ENCODE measurements around the gene DYNC2I2. TPM values are rescaled to one million over a fixed set of nuclear protein-coding genes. Genes with fewer than 3 reads are reported as not detected.

Gene DYNC2I2
- total RNA-seq, 1 experiment from 2014 or later = 53.2 TPM

DNA sequence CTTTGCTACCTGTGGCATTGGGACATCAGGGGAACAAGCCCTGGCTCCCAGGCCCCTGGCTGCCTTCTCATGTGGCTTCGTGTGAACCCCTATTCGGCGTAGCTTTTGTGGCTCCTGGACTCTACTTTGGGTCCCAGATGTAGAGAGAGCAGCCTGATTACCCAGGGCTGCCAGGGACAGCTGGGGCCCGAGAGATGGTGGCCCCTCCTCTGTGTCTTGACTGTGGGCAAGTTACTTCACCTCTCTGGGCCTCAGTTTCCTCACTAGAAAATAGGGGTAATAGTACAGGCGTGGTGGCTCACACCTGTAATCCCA, 47.7 kb upstream of the DYNC2I2 start:
- no TSS peak for BruUV-seq (replicated peaks)
- no peaks in the 10 kb centered on the region for H3K4me1 Mint-ChIP-seq (ENCODE audit: low read depth, unreplicated experiment)
- CTCF ChIA-PET = no interaction called here

DNA sequence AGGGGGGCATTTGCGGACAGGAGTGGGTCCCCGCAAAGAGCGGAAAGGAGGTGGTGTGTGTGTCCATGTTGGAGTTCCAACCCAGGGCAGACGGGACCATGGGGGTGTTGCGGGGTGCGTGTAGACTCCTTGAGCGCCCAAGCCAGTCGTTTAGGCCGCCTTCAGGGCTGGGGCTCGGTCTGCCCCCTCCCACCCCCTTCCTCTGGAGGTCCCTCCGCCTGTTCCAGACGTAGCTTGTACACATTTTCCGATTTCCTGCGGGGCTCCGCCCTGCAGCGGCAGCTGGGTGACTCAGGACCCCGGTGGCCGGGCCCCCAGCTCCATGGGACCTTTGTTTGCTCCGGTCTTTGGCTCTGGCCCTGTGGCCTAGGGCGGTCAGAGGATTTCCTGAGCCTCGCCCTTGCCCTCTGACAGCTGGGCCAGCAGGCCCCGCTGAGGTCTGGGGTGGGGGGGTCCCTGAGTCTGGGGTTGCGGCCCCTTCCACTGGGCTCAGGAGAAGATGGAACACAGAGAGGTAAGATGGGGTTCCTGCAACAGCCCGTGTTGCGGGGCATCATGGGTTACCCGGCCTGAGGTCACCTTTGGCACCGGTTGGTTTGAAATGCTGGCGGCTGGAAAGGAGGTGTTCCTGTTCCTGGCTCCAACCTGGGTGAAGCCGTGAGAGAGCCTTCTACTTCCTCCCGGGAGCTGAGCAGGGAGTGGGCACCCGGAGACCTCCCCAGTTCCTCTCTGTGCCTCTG, 47.1 kb upstream of the DYNC2I2 start:
- BruUV-seq (replicated peaks) = no TSS peak
- H3K27me3 Mint-ChIP-seq (ENCODE audit: unreplicated experiment) = no peaks in the 10 kb centered on the region
- TF ChIP-seq, protein P1, sequence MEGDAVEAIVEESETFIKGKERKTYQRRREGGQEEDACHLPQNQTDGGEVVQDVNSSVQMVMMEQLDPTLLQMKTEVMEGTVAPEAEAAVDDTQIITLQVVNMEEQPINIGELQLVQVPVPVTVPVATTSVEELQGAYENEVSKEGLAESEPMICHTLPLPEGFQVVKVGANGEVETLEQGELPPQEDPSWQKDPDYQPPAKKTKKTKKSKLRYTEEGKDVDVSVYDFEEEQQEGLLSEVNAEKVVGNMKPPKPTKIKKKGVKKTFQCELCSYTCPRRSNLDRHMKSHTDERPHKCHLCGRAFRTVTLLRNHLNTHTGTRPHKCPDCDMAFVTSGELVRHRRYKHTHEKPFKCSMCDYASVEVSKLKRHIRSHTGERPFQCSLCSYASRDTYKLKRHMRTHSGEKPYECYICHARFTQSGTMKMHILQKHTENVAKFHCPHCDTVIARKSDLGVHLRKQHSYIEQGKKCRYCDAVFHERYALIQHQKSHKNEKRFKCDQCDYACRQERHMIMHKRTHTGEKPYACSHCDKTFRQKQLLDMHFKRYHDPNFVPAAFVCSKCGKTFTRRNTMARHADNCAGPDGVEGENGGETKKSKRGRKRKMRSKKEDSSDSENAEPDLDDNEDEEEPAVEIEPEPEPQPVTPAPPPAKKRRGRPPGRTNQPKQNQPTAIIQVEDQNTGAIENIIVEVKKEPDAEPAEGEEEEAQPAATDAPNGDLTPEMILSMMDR (IDR thresholded peaks at IDR 0.05; ENCODE audit: unreplicated experiment) = no peak
- H3K27ac Mint-ChIP-seq (ENCODE audit: unreplicated experiment) = no peak overlapping the region
- H3K36me3 Mint-ChIP-seq (ENCODE audit: insufficient read depth, unreplicated experiment) = peaks cover 16% of the 10 kb centered on the region
- no peak for DNase-seq
- peak overlapping the region; percentile 75 for H3K4me3 Mint-ChIP-seq (ENCODE audit: low read depth, unreplicated experiment)
- CTCF ChIA-PET = no interaction called here
- intact Hi-C loops (cut with micrococcal nuclease; ENCODE audit: unreplicated experiment) = no loop called here
- H3K9me3 Mint-ChIP-seq (ENCODE audit: low read depth, unreplicated experiment) = no peaks in the 10 kb centered on the region
- no peaks in the 10 kb centered on the region for H3K4me1 Mint-ChIP-seq (ENCODE audit: low read depth, unreplicated experiment)

More for the DNA sequence above, 47.7 kb upstream of the DYNC2I2 start:
- intact Hi-C loops (cut with micrococcal nuclease; ENCODE audit: unreplicated experiment) = no loop called here
- Mint-ChIP-seq H3K36me3 (ENCODE audit: insufficient read depth, unreplicated experiment) (peaks cover 16% of the 10 kb centered on the region), H3K9me3 (ENCODE audit: low read depth, unreplicated experiment) (no peaks in the 10 kb centered on the region), H3K27me3 (ENCODE audit: unreplicated experiment) (no peaks in the 10 kb centered on the region), H3K4me3 (ENCODE audit: low read depth, unreplicated experiment) (no peak overlapping the region), H3K27ac (ENCODE audit: unreplicated experiment) (no peak overlapping the region)
- TF ChIP-seq, protein P1 (IDR thresholded peaks at IDR 0.05; ENCODE audit: unreplicated experiment) = no peak
- no peak for DNase-seq

DNA sequence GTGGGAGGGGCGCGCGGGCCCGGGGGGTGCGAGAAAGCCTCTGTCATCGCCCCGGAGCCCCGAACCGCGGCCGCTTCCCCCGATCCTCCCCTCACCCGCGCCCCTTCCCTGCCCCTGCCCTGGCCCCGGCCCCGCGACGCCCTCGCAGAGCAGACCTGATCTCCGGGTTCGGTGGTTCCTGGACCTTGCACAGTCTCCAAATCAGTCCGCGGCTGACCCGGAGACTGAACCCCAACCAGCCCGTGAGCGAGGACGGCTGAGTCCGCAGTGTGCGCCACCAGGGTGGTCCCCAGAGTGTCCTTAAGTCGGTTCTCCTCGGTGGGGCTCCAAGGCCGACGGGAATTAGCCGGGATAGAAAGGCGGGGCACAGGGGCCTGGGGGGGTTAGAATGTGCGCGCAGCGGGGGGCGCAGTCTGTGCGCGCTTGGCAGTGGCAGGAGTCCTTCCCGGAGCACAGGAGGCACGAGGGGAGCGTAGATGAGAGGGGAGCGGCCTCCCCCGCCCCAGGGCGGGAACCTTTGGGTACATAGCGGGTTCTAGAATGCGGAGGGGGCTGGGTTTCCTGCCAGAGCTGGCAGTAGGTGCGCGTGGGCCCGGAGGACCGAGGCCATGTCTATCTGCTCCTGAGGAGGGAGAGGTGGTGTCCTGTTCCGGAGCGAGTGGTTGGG, 46.4 kb upstream of the DYNC2I2 start:
- intact Hi-C loops (cut with micrococcal nuclease; ENCODE audit: unreplicated experiment) = no loop called here
- Mint-ChIP-seq H3K4me1 (ENCODE audit: low read depth, unreplicated experiment) (no peaks in the 10 kb centered on the region), H3K36me3 (ENCODE audit: insufficient read depth, unreplicated experiment) (peaks cover 16% of the 10 kb centered on the region), H3K27me3 (ENCODE audit: unreplicated experiment) (no peaks in the 10 kb centered on the region), H3K27ac (ENCODE audit: unreplicated experiment) (no peak overlapping the region), H3K4me3 (ENCODE audit: low read depth, unreplicated experiment) (peak overlapping the region; percentile 75), H3K9me3 (ENCODE audit: low read depth, unreplicated experiment) (no peaks in the 10 kb centered on the region)
- no TSS peak for BruUV-seq (replicated peaks)
- TF ChIP-seq, protein P1 (IDR thresholded peaks at IDR 0.05; ENCODE audit: unreplicated experiment) = no peak
- CTCF ChIA-PET = no interaction called here
- DNase-seq = no peak

DNA sequence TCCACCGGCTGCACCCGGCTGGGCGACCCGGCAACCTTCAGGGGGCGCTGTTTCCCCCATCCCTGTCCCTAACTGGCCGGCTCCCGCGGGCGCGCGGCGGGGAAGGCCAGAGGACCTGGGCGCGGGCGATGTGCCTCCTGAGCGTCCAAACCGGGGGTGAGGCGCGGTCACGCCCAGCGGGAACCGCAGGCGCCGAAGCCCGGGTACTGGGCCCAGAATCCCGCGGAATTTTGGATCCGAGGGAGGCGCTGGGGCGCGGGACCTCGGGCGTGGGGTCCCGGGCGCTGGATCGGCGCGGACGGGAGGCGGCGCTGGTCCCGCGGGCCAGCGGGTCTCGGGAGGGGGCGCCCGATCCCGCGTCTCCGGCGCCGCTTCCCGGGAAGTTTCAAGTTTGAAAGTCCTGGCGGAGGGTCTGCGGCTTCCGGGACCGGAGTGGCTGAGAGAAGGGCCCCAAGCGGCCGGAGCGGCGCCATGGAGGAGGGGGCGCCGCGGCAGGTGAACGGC, 45.9 kb upstream of the DYNC2I2 start, which contains the start of gene PKN3:
Gene PKN3 (plus strand): TSS at position 59 of the 504 bp plus-strand sequence. CDS start 413 bp downstream, at position 472.
- TF ChIP-seq, protein P1 (IDR thresholded peaks at IDR 0.05; ENCODE audit: unreplicated experiment) = peak; percentile 75
- H3K4me1 Mint-ChIP-seq (ENCODE audit: low read depth, unreplicated experiment) = no peaks in the 10 kb centered on the region
- CTCF ChIA-PET = interaction anchor here (0.6 to 1.0 kb wide), 6 partner anchors 9 to 1481 kb away, joined by 3 to 9 read pairs (median 4); partner anchors contain the start of gene ENDOG
- no peaks in the 10 kb centered on the region for H3K27me3 Mint-ChIP-seq (ENCODE audit: unreplicated experiment)
- no TSS peak for BruUV-seq (replicated peaks)
- H3K27ac Mint-ChIP-seq (ENCODE audit: unreplicated experiment) = no peak within 1 kb of the TSS
- peaks cover 21% of the 10 kb centered on the region for H3K36me3 Mint-ChIP-seq (ENCODE audit: insufficient read depth, unreplicated experiment)
- no peaks in the 10 kb centered on the region for H3K9me3 Mint-ChIP-seq (ENCODE audit: low read depth, unreplicated experiment)
- intact Hi-C loops (cut with micrococcal nuclease; ENCODE audit: unreplicated experiment) = no loop called here
- peak; percentile 91 for DNase-seq
- peak within 1 kb of the TSS; percentile 75 for H3K4me3 Mint-ChIP-seq (ENCODE audit: low read depth, unreplicated experiment)
